Activated naive CD4-positive, alpha-beta T cell treated with Interleukin-2 at 50 U/mL for 16 hours (primary cell): ENCODE measurements around the gene PABPN1L.
"Not testable (repeated sequence)": the region's sequence is repeated elsewhere in the genome, so short reads cannot be mapped to it uniquely, and the experiment has no call there.

Experiments
- DNase-seq: peaks from one replicate; pipeline ENCODE4 v3.0.0-alpha.2; 2020

The PABPN1L gene

GRCh38 chr16:88824256-88825077, 42.0 kb downstream of the PABPN1L start:
- no peak for DNase-seq

- not testable (repeated sequence) for DNase-seq
Observed at GRCh38 chr16:88823646-88824045, 42.8 kb downstream of the PABPN1L start.

GRCh38 chr16:88822281-88823040, 44.0 kb downstream of the PABPN1L start:
- no peak for DNase-seq

- DNase-seq = no peak
Observed at GRCh38 chr16:88821168-88821850, 45.2 kb downstream of the PABPN1L start.

GRCh38 chr16:88820385-88821025, 46.0 kb downstream of the PABPN1L start:
- no peak for DNase-seq

- DNase-seq = no peak
Observed at GRCh38 chr16:88819126-88819525, 47.3 kb downstream of the PABPN1L start.

- DNase-seq = no peak
Observed at GRCh38 chr16:88818575-88818874, 47.9 kb downstream of the PABPN1L start.

- no peak for DNase-seq
Observed at GRCh38 chr16:88817785-88818574, 48.5 kb downstream of the PABPN1L start.

- DNase-seq = no peak
Observed at GRCh38 chr16:88816736-88817535, 49.5 kb downstream of the PABPN1L start.

GRCh38 chr16:88815901-88816589, 50.4 kb downstream of the PABPN1L start:
- peak; percentile 56 for DNase-seq

- DNase-seq = no peak
Observed at GRCh38 chr16:88815227-88815626, 51.2 kb downstream of the PABPN1L start.

- DNase-seq = no peak
Observed at GRCh38 chr16:88814144-88814502, 52.3 kb downstream of the PABPN1L start.
